Coronary artery (tissue), 2 donors: ENCODE data around the gene HSP90AB1.
A peak's percentile ranks its signal among the peaks of the same experiment; 100 is the strongest.

ENCODE experiments used
- DNase-seq: peaks from one replicate; pipeline ENCODE4 v3.0.0-alpha.2; 2017; ENCODE audit warnings: low spot score
- H3K27ac ChIP-seq, 2 donors: fragments of 200-600 bp; sonication (generic); one replicate each; pipeline ENCODE4 v1.5.1; 2016 to 2019
- H3K4me3 ChIP-seq: fragments of 200-600 bp; sonication (generic); 2 replicates; pipeline ENCODE4 v1.5.1; 2016; ENCODE audit warnings: mild to moderate bottlenecking, moderate library complexity
- CTCF ChIP-seq: fragments of 200-600 bp; sonication (generic); IDR thresholded peaks from one replicate; pipeline ENCODE4 v1.5.1; 2019; ENCODE audit warnings: antibody characterized with exemption

Gene HSP90AB1

DNA sequence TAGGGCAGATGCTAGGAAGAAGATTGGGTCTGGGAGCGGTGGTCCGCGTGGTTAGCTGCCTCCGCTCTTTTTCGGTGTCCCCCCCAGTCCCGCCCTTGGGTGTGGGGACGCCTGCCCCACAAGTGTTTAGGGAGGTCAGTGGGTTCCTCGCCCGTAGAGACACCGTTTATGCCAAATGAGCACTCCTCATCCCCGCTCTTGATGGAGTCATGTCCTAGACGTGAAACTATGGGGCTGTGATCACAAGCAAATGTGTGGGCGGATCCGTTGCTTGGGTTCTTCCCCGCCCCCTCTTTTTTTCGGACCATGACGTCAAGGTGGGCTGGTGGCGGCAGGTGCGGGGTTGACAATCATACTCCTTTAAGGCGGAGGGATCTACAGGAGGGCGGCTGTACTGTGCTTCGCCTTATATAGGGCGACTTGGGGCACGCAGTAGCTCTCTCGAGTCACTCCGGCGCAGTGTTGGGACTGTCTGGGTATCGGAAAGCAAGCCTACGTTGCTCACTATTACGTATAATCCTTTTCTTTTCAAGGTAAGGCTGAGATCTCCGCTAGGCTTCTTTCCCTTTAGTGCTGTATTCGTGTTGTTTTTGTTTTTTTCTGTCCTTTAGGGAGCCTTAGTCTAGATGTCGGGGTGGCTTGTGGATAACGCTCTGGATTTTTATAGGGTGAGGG lies at the start of gene HSP90AB1:
HSP90AB1 (plus strand) TSS at position 439 of the 675 bp plus-strand sequence. CDS start 1,529 bp downstream, outside the sequence.
- peak; percentile 98 for DNase-seq

GRCh38 chr6:44198684-44199083 lies 48.2 kb upstream of the HSP90AB1 start:
- no peak overlapping the region for H3K4me3 ChIP-seq
- no peak for DNase-seq
- peak overlapping the region; percentile 51 to 64 for H3K27ac ChIP-seq
- no peak for TF ChIP-seq CTCF

More for the DNA sequence above, at the start of gene HSP90AB1:
- Histone ChIP-seq H3K4me3 (peak within 1 kb of the TSS; percentile 79), H3K27ac (peak within 1 kb of the TSS; percentile 100)
- no peak for TF ChIP-seq CTCF

DNA sequence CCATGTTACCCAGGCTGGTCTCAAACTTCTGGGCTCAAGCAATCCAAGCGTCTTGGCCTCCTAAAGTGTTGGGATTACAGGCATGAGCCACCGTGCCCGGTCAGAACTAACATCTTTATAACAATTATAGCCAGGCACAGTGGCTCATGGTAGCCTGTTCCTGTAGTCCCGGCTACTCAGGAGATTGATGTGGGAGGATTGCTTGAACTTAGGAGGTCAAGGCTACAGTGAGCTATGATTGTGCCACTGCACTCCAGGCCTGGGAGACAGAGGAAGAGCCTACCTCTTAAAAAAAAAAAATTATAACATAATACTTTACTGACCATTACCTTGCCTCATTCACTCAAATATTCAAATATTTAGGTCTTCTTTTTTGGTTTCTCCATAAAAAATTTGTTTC lies 47.0 kb upstream of the HSP90AB1 start:
- no peak for TF ChIP-seq CTCF
- H3K27ac ChIP-seq: no peak overlapping the region
- no peak for DNase-seq
- no peak overlapping the region for H3K4me3 ChIP-seq

DNA sequence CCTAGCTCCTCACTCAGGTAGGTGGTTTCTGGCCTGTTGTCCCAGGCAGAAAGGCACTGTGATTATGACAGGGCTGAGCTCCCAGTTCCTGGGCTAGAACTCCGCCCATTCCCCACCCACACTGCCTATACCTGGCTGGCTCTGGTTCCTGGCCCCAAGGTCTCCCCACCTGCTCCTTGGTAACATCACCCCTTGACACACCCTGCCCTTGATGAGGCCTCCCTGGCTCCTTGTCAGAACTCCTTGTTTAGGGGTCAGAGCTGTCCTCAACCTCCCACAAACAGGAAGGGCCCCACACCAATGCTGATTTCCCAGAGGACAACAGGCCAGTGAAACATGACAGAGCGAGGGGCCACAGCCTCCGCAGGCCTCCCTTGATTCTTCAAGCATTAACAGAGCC lies 45.7 kb upstream of the HSP90AB1 start:
- no peak overlapping the region for H3K4me3 ChIP-seq
- no peak for TF ChIP-seq CTCF
- no peak for DNase-seq
- H3K27ac ChIP-seq: no peak overlapping the region

GRCh38 chr6:44201638-44202303 lies 45.1 kb upstream of the HSP90AB1 start:
- DNase-seq: no peak
- TF ChIP-seq CTCF: no peak
- peak overlapping the region in 1 of 2 donors; percentile 13 for H3K27ac ChIP-seq
- H3K4me3 ChIP-seq: no peak overlapping the region

DNA sequence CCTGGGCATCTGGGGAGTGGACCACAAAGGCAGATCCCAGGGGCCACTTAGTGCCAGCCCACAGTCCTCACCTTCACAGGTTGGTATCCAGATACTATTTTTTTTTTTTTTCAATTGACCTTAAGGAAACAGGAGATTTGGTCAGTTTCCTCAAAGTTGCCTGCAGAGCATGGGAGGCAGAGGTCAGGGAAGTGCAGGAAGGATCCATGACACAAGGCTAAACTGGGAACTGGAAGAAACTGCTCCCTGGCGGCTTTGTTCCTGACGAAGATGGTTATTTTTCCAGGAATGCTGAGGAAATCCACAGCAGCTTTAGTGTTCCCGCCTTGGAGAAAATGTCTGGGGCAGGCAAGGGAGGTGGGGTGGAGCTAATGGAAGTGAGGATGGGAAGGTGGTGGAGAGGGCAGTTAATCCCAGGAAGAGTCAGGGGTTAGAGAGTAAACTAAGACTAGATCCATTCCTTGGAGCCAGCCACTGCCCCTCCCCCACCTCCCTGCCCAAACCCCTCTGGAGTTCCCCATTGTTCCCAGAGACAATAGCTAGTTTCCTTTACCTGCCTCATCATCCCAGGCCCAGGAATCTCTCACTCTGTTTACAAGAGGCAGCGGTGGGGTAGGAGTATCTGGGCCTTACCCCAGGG lies 44.4 kb upstream of the HSP90AB1 start:
- peak overlapping the region in 1 of 2 donors; percentile 35 for H3K27ac ChIP-seq
- no peak for DNase-seq
- no peak for TF ChIP-seq CTCF
- H3K4me3 ChIP-seq: no peak overlapping the region
